Caco-2 (cell line): ENCODE results near the gene ATOSB. TPM values are rescaled to one million over a fixed set of nuclear protein-coding genes. Genes with fewer than 3 reads are reported as not detected.
"Not testable (repeated sequence)": the region's sequence is repeated elsewhere in the genome, so short reads cannot be mapped to it uniquely, and the experiment has no call there.

Source experiments
- BruUV-seq: library from RNA; stranded (reverse); fragments of 400-500 nt; replicated peaks from 2 replicates; lab custom pipeline; 2021; lab: Mats Ljungman, UMichigan
- CTCF ChIA-PET: fragments of 300-600 bp; sonication (Branson Sonifier 250); formaldehyde crosslinking; loops from one replicate; lab custom pipeline; 2022; ENCODE audit warnings: antibody characterized with exemption; lab: Charles Lee
- POLR2A ChIA-PET: fragments of 300-600 bp; sonication (Branson Sonifier 250); formaldehyde crosslinking; loops from one replicate; lab custom pipeline; 2022; ENCODE audit warnings: antibody characterized with exemption; lab: Charles Lee
- DNase-seq, 2 experiments: peaks; one replicate each; pipeline versions ENCODE4 v3.0.0 to v3.0.0-alpha.2; 2020 to 2022
- H3K27me3 ChIP-seq: replicated peaks from 2 replicates; pipeline ENCODE4 v1.6.0; 2011; ENCODE audit warnings: low read length; ENCODE audit not compliant: control insufficient read depth, insufficient read depth
- H3K36me3 ChIP-seq: 2 replicates; pipeline ENCODE4 v1.5.1; 2011; ENCODE audit warnings: low read length; ENCODE audit not compliant: control insufficient read depth, insufficient read depth
- H3K4me1 ChIP-seq: fragments of 250-450 bp; sonication (Bioruptor Pico); 2 replicates; pipeline ENCODE4 v1.5.1; 2020; ENCODE audit warnings: mild to moderate bottlenecking
- H3K4me3 ChIP-seq: 2 replicates; pipeline ENCODE4 v1.5.1; 2011; ENCODE audit warnings: low read depth, mild to moderate bottlenecking, control low read depth, low read length
- H3K9me3 ChIP-seq: fragments of 250-450 bp; sonication (Bioruptor Pico); 2 replicates; pipeline ENCODE4 v1.5.1; 2020; ENCODE audit warnings: mild to moderate bottlenecking, moderate library complexity
- H3K27ac Mint-ChIP-seq: one replicate; pipeline ENCODE4 v1.8.0; 2022; ENCODE audit warnings: mixed read lengths; ENCODE audit not compliant: unreplicated experiment
- H3K27me3 Mint-ChIP-seq: one replicate; pipeline ENCODE4 v1.8.0; 2022; ENCODE audit warnings: mixed read lengths; ENCODE audit not compliant: insufficient read depth, unreplicated experiment
- H3K36me3 Mint-ChIP-seq: one replicate; pipeline ENCODE4 v1.8.0; 2022; ENCODE audit warnings: mild to moderate bottlenecking, mixed read lengths; ENCODE audit not compliant: insufficient read depth, unreplicated experiment
- H3K4me1 Mint-ChIP-seq: one replicate; pipeline ENCODE4 v1.8.0; 2022; ENCODE audit warnings: low read depth, mixed read lengths; ENCODE audit not compliant: unreplicated experiment
- H3K4me3 Mint-ChIP-seq: one replicate; pipeline ENCODE4 v1.8.0; 2022; ENCODE audit warnings: mild to moderate bottlenecking, moderate library complexity, mixed read lengths; ENCODE audit not compliant: unreplicated experiment
- H3K9me3 Mint-ChIP-seq: one replicate; pipeline ENCODE4 v1.8.0; 2022; ENCODE audit warnings: mixed read lengths; ENCODE audit not compliant: unreplicated experiment
- intact Hi-C: fragments of 100-400 bp; cut with micrococcal nuclease; formaldehyde crosslinking; loops from one replicate; pipeline ENCODE4 v1.10.0; 2022; ENCODE audit not compliant: unreplicated experiment
- total RNA-seq: library from RNA; stranded (reverse); gene quantifications from 2 replicates; pipeline ENCODE4 v1.2.3, GENCODE V29; 2022
- TF ChIP-seq, protein P1 (sequence below), 2 experiments: fragments of 200-600 bp in 1 of 2; IDR thresholded peaks; 1 replicate in 1 of 2; 2 replicates in 1 of 2; pipeline versions ENCODE4 v1.5.1 to v1.8.0; 2011 to 2022; ENCODE audit warnings: antibody characterized with exemption in 1 of 2, control low read depth in 1 of 2, inconsistent platforms in 1 of 2, low read depth in 1 of 2, low read length in 1 of 2, mild to moderate bottlenecking in 1 of 2, moderate library complexity in 1 of 2; ENCODE audit not compliant: insufficient read depth in 1 of 2, severe bottlenecking in 1 of 2, unreplicated experiment in 1 of 2

ATOSB gene
- total RNA-seq, 1 experiment from 2014 or later = 5.8 TPM

DNA sequence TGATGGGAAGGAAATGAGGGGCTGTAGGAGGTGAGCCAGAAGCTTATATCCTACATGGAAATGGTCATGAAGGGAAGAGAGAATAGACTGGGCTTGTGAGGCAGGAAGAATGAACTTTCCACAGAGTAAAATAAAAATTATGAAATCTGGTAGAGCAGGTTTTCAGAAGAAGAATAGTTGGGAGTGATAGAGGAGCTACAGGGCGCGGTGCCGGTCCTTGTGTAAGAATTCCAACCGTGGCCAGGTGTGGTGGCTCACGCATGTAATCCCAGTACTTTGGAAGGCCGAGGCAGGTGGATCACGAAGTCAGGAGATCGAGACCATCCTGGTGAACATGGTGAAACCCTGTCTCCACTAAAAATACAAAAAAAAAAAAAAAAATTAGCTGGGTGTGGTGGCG is 37.3 kb upstream of the ATOSB start:
- CTCF ChIA-PET = no interaction called here
- intact Hi-C loops = no loop called here
- Mint-ChIP-seq H3K9me3 (peaks cover 10% of the 10 kb centered on the region), H3K27ac (no peak overlapping the region), H3K36me3 (no peaks in the 10 kb centered on the region), H3K4me3 (no peak overlapping the region), H3K4me1 (no peaks in the 10 kb centered on the region), H3K27me3 (no peaks in the 10 kb centered on the region)
- Histone ChIP-seq H3K36me3 (no peaks in the 10 kb centered on the region), H3K4me3 (no peak overlapping the region), H3K9me3 (peaks cover 9% of the 10 kb centered on the region), H3K4me1 (no peaks in the 10 kb centered on the region), H3K27me3 (no peaks in the 10 kb centered on the region)
- POLR2A ChIA-PET = no interaction called here
- no peak for DNase-seq
- TF ChIP-seq, protein P1, sequence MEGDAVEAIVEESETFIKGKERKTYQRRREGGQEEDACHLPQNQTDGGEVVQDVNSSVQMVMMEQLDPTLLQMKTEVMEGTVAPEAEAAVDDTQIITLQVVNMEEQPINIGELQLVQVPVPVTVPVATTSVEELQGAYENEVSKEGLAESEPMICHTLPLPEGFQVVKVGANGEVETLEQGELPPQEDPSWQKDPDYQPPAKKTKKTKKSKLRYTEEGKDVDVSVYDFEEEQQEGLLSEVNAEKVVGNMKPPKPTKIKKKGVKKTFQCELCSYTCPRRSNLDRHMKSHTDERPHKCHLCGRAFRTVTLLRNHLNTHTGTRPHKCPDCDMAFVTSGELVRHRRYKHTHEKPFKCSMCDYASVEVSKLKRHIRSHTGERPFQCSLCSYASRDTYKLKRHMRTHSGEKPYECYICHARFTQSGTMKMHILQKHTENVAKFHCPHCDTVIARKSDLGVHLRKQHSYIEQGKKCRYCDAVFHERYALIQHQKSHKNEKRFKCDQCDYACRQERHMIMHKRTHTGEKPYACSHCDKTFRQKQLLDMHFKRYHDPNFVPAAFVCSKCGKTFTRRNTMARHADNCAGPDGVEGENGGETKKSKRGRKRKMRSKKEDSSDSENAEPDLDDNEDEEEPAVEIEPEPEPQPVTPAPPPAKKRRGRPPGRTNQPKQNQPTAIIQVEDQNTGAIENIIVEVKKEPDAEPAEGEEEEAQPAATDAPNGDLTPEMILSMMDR (IDR thresholded peaks at IDR 0.05; ENCODE audit: insufficient read depth in 1 of 2, low read depth in 1 of 2, low read length in 1 of 2, severe bottlenecking in 1 of 2, unreplicated experiment in 1 of 2) = no peak
- BruUV-seq = no TSS peak

DNA sequence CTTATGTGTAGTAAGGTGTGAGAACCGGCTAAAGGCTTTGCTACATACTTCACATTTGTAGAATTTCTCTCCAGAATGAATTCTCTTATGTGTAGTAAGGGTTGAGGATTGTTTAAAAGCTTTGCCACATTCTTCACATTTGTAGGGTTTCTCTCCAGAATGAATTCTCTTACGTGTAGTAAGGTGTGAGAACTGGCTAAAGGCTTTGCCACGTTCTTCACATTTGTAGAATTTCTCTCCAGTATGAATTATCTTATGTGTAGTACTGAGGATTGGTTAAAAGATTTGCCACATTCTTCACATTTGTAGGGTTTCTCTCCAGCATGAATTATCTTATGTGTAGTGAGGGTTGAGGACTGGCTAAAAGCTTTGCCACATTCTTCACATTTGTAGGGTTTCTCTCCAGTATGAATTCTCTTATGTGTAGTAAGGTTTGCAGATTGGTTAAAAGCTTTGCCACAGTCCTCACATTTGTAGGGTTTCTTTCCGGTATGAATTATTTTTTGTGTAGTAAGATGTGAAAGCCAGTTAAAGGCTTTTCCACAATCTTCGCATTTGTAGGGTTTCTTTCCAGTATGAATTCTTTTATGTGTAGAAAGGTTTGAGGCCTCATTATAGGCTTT is 32.4 kb upstream of the ATOSB start:
- BruUV-seq, CTCF ChIA-PET, H3K36me3 Mint-ChIP-seq, H3K4me1 Mint-ChIP-seq, DNase-seq, H3K36me3 ChIP-seq, intact Hi-C loops, H3K4me3 Mint-ChIP-seq, H3K27me3 Mint-ChIP-seq, POLR2A ChIA-PET, H3K4me3 ChIP-seq, H3K27me3 ChIP-seq, H3K27ac Mint-ChIP-seq, H3K4me1 ChIP-seq: not testable (repeated sequence)
- peaks cover 16% of the 10 kb centered on the region for H3K9me3 ChIP-seq
- H3K9me3 Mint-ChIP-seq = peaks cover 20% of the 10 kb centered on the region

GRCh38 chr9:35142037-35142436 is 26.4 kb upstream of the ATOSB start:
- Histone ChIP-seq H3K4me1 (no peaks in the 10 kb centered on the region), H3K4me3 (no peak overlapping the region), H3K9me3 (peaks cover 21% of the 10 kb centered on the region), H3K27me3 (no peaks in the 10 kb centered on the region), H3K36me3 (no peaks in the 10 kb centered on the region)
- H3K4me1 Mint-ChIP-seq = no peaks in the 10 kb centered on the region
- CTCF ChIA-PET = no interaction called here
- H3K36me3 Mint-ChIP-seq = no peaks in the 10 kb centered on the region
- BruUV-seq = no TSS peak
- intact Hi-C loops = no loop called here
- H3K27ac Mint-ChIP-seq = no peak overlapping the region
- POLR2A ChIA-PET = no interaction called here
- no peak overlapping the region for H3K4me3 Mint-ChIP-seq
- TF ChIP-seq, protein P1 (IDR thresholded peaks at IDR 0.05; ENCODE audit: insufficient read depth in 1 of 2, low read depth in 1 of 2, low read length in 1 of 2, severe bottlenecking in 1 of 2, unreplicated experiment in 1 of 2) = no peak
- H3K27me3 Mint-ChIP-seq = no peaks in the 10 kb centered on the region
- peaks cover under 1% of the 10 kb centered on the region for H3K9me3 Mint-ChIP-seq
- DNase-seq = no peak
